Measurements from ENCODE around the gene AVEN. TPM values are rescaled to one million over a fixed set of nuclear protein-coding genes. Genes with fewer than 3 reads are reported as not detected.
"Not testable (repeated sequence)": the region's sequence is repeated elsewhere in the genome, so short reads cannot be mapped to it uniquely, and the experiment has no call there.

The AVEN gene
- total RNA-seq, 1 donor from 2014 or later: 10.4 TPM

- no peak for TF ChIP-seq CTCF (conservative IDR thresholded peaks at IDR 0.05)
- DNase-seq (ENCODE audit: extremely low spot score, unreplicated experiment): no peak
- Mint-ChIP-seq H3K27ac (no peak overlapping the region), H3K27me3 (peaks cover 8% of the 10 kb centered on the region), H3K4me1 (ENCODE audit: unreplicated experiment) (peaks cover 5% of the 10 kb centered on the region), H3K4me3 (no peak overlapping the region), H3K36me3 (no peaks in the 10 kb centered on the region), H3K9me3 (no peaks in the 10 kb centered on the region)
Measured at GRCh38 chr15:34059476-34059875, 20.5 kb upstream of the AVEN start.

DNA sequence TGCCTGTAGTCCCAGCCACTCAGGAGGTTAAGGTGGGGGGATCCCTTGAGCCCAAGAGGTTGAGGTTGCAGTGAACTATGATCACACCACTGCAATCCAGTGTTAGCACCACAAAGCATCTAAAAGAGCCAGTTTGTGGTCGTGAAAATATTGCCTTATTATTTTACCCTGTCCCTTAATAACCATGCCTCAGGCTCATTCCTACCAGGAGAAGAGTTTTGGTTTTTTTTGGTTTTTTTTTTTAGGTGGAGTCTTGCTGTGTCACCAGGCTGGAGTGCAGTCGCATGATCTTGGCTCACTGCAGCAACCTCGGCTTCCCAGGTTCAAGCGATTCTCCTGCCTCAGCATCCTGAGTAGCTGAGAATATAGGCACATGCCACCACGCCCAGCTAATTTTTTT, 17.9 kb upstream of the AVEN start:
- Mint-ChIP-seq H3K4me1 (ENCODE audit: unreplicated experiment) (peaks cover 3% of the 10 kb centered on the region), H3K27ac (no peak overlapping the region), H3K36me3 (no peaks in the 10 kb centered on the region), H3K9me3 (no peaks in the 10 kb centered on the region), H3K4me3 (no peak overlapping the region), H3K27me3 (peaks cover 10% of the 10 kb centered on the region)
- no peak for TF ChIP-seq CTCF (conservative IDR thresholded peaks at IDR 0.05)
- no peak for DNase-seq (ENCODE audit: extremely low spot score, unreplicated experiment)

GRCh38 chr15:34055868-34056595, 17.0 kb upstream of the AVEN start:
- Mint-ChIP-seq H3K4me3 (no peak overlapping the region), H3K9me3 (peaks cover 3% of the 10 kb centered on the region), H3K27ac (no peak overlapping the region), H3K4me1 (ENCODE audit: unreplicated experiment) (no peaks in the 10 kb centered on the region), H3K36me3 (no peaks in the 10 kb centered on the region), H3K27me3 (peaks cover 8% of the 10 kb centered on the region)
- DNase-seq (ENCODE audit: extremely low spot score, unreplicated experiment): no peak
- TF ChIP-seq CTCF (conservative IDR thresholded peaks at IDR 0.05): no peak

DNA sequence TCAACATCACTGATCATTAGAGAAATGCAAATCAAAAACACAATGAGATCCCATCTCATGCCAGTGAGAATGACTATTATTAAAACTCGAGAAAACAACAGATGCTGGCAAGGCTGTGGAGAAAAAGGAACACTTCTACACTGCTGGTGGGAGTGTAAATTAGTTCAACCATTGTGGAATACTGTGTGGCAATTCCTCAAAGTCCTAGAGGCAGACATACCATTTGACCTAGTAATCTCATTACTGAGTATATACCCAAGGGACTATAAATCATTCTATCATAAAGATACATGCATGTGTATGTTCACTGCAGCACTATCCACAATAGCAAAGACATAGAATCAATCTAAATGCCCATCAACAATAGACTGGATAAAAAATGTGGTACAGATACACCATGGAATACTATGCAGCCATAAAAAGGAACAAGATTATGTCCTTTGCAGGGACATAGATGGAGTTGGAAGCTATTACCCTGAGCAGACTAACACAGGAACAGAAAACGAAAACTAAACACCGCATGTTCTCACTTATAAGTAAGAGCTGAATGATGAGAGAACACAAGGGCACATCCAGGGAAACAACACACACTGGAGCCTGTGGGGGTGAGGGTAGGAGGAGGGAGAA, 15.2 kb upstream of the AVEN start:
- H3K27ac Mint-ChIP-seq: no peak overlapping the region
- no peaks in the 10 kb centered on the region for H3K4me1 Mint-ChIP-seq (ENCODE audit: unreplicated experiment)
- TF ChIP-seq CTCF (conservative IDR thresholded peaks at IDR 0.05): no peak
- H3K4me3 Mint-ChIP-seq: no peak overlapping the region
- peaks cover 3% of the 10 kb centered on the region for H3K36me3 Mint-ChIP-seq
- no peak for DNase-seq (ENCODE audit: extremely low spot score, unreplicated experiment)
- H3K27me3 Mint-ChIP-seq: peaks cover 4% of the 10 kb centered on the region
- H3K9me3 Mint-ChIP-seq: peaks cover 15% of the 10 kb centered on the region

DNA sequence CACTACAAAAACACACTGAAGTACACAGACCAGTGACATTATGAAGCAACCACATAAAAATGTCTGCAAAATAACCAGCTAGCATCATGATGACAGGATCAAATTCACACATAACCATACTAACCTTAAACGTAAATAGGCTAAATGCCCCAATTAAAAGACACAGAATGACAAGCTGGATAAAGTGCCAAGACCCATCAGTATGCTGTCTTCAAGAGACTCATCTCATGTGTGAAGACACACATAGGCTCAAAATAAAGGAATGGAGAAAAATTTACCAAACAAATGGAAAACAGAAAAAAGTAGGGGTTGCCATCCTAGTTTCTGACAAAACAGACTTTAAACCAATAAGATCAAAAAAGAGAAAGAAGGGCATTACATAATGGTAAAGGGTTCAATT, 11.4 kb upstream of the AVEN start:
- not testable (repeated sequence) for H3K27me3 Mint-ChIP-seq; H3K4me3 Mint-ChIP-seq; H3K27ac Mint-ChIP-seq; H3K4me1 Mint-ChIP-seq (ENCODE audit: unreplicated experiment); DNase-seq (ENCODE audit: extremely low spot score, unreplicated experiment); H3K36me3 Mint-ChIP-seq
- peaks cover 17% of the 10 kb centered on the region for H3K9me3 Mint-ChIP-seq

DNA sequence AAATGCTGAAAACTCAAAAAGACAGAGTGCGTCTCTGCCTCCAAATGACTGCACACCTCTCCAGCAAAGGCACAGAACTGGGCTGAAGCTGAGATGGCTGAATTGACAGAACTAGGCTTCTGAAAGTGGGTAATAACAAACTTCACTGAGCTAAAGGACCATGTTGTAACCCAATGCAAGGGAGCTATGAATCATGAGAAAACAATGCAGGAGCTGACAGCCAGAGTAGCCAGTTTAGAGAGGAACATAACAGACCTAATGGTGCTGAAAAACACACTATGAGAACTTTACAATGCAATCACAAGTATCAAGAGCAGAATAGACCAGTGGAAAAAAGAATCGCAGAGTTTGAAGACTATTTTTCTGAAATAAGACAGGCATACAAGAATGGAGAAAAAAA, 10.1 kb upstream of the AVEN start:
- H3K27me3 Mint-ChIP-seq: peaks cover 6% of the 10 kb centered on the region
- no peak for DNase-seq (ENCODE audit: extremely low spot score, unreplicated experiment)
- H3K27ac Mint-ChIP-seq: no peak overlapping the region
- TF ChIP-seq CTCF (conservative IDR thresholded peaks at IDR 0.05): no peak
- no peaks in the 10 kb centered on the region for H3K4me1 Mint-ChIP-seq (ENCODE audit: unreplicated experiment)
- H3K9me3 Mint-ChIP-seq: peaks cover 17% of the 10 kb centered on the region
- H3K4me3 Mint-ChIP-seq: no peak overlapping the region
- peaks cover 5% of the 10 kb centered on the region for H3K36me3 Mint-ChIP-seq

All from type B pancreatic cell (in vitro differentiated cells).